HG03045 (cell line): ENCODE data around the gene ADAMTS4.

Source experiments
- ATAC-seq: cut with Tn5 transposase; IDR thresholded peaks from one replicate; pipeline ENCODE4 v1.9.1; 2021; ENCODE audit warnings: mild to moderate bottlenecking, moderate library complexity; ENCODE audit not compliant: unreplicated experiment

The ADAMTS4 gene

GRCh38 chr1:161196521-161197451 is 2.1 kb downstream of the ADAMTS4 start:
- ATAC-seq = no peak

- no peak for ATAC-seq
These were observed 2.7 kb downstream of the ADAMTS4 start for GRCh38 chr1:161196111-161196510.

GRCh38 chr1:161195171-161195570 is 3.7 kb downstream of the ADAMTS4 start:
- ATAC-seq = no peak

GRCh38 chr1:161193561-161194235 is 5.2 kb downstream of the ADAMTS4 start:
- no peak for ATAC-seq

GRCh38 chr1:161192476-161193465 is 6.1 kb downstream of the ADAMTS4 start:
- ATAC-seq = peak; percentile 52

GRCh38 chr1:161191971-161192370 is 6.9 kb downstream of the ADAMTS4 start:
- no peak for ATAC-seq

- ATAC-seq = no peak
These were observed 7.8 kb downstream of the ADAMTS4 start for GRCh38 chr1:161190962-161191521.

DNA sequence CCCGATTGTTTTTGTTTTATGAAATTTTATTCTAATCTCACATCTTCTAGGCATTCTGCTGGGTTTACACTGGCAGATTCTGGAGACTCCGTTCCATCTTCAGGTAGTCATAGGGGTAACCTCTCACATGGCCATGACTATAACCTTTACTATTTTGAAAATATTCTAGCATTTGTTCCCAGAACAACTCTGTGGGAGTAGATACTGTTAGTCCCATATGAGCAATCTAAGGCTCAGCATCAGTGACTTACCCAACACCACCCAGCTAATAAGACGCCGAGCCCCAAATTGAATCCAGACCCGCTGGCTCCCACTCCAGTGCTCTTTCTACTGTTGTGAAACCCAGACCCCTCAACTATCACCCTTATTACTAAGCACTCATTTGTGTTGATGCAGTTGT is 9.8 kb downstream of the ADAMTS4 start:
- ATAC-seq = no peak

DNA sequence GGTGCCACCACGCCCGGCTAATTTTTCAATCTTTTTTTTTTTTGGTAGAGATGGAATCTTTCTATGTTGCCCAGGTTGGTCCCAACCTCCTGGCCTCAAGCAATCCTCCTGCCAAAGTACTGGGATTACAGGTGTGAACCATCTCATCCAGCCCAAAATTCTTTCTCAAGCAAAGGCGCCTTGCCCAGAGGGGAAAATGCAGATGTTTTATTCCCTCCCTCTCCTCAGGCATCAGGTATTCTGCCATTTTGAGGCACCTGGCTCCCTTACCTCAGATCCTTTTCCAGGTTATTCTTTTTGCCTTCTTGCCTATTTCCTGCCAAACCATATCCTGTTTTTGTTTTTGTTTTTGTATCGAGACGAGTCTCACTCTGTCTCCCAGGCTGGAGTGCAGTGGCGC is 10.5 kb downstream of the ADAMTS4 start:
- no peak for ATAC-seq

DNA sequence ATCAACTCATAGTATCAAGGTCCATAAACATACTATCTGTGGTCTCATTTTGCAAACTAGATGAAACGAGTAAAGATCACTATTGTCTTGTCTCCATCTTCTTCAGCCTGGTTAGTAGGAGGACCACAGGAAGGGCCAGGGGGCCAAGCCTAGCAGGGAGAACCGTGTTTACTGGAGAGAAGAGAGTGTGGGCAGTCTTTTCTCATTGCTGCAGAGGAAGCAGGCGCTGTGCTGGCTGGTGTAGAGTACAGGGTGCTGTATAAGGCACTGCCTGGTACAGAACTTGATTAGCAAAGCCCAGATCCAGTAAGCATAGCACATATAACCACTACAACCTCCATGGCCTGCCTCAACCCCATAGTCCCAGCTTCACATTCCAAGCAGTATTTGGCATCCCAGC is 11.5 kb downstream of the ADAMTS4 start:
- no peak for ATAC-seq

DNA sequence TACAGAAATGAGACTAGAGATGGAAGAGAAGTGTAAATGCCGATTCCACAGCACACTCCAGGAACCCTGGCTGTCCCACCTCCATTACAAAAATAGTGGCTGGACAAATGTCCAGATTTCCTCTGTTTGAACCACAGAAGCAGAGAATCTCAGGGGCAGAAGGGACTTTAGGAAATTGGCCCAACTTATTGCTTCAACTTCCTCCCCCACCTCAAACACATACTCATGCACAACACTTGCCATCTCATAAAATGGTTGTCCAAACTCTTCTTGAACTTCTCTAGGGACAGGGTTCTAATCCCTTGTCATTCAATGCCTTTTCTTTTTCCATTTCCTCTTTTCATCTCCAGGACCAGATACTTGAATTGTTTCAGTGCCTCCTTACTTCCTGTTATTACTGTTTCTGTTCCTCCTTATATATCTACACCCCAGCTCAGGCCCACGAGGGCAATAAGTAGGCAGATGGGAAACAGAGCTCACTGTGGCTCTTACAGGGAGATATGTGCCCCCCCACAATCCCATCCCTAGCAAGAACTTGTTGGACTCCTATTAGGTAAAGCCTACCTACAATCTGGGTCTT is 13.0 kb downstream of the ADAMTS4 start:
- peak; percentile 16 for ATAC-seq

- ATAC-seq = peak; percentile 73
These were observed 13.6 kb downstream of the ADAMTS4 start for GRCh38 chr1:161185282-161185682.

DNA sequence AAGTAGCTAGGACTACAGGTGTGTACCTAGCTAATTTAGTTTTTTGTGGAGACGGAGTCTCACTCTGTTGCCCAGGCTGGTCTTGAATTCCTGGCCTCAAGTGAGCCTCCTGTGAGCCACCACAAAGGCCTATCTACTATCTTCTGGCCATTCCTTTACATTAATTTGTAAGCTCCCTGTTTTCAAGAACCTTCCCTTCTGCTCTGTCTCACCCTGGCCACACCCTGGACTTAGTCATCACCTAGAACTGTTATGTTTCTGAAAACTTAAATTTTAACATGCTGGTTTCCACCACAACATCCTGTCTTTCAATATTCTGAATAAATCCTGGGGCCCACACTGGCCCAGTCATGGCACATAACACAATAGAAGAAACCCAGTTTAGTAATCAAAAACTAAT is 16.6 kb downstream of the ADAMTS4 start:
- peak; percentile 34 for ATAC-seq

- no peak for ATAC-seq
These were observed 18.2 kb downstream of the ADAMTS4 start for GRCh38 chr1:161180639-161181038.

GRCh38 chr1:161179698-161180097 is 19.2 kb downstream of the ADAMTS4 start:
- no peak for ATAC-seq

- ATAC-seq = no peak
These were observed 21.0 kb downstream of the ADAMTS4 start for GRCh38 chr1:161177936-161178244.

- peak; percentile 87 for ATAC-seq
These were observed 21.5 kb downstream of the ADAMTS4 start, which contains the start of gene B4GALT3 for GRCh38 chr1:161177112-161177935. TSS of gene B4GALT3 (minus strand) at chr1:161177507. CDS start at chr1:161176060, 1,447 bp downstream.

- no peak for ATAC-seq
These were observed 22.3 kb downstream of the ADAMTS4 start for GRCh38 chr1:161176468-161177111.
